ENCODE results near the gene IGSF9.

- TF ChIP-seq GATA2 (IDR thresholded peaks at IDR 0.05; ENCODE audit: low read depth, low read length) (no peak), GATA3 (IDR thresholded peaks at IDR 0.05; ENCODE audit: low read depth, low read length) (no peak)
Observed at GRCh38 chr1:159931101-159931794, 14.2 kb downstream of the IGSF9 start.

Measured in SH-SY5Y (cell line).